NCI-H2196 treated with DMSO at 0.1 percent for 48 hours (cell line): ENCODE results near the gene DOCK9.

Source experiments
- DNase-seq: peaks from one replicate; lab custom pipeline; 2025; ENCODE audit not compliant: unreplicated experiment; lab: John Stamatoyannopoulos, UW

DOCK9 gene

DNA sequence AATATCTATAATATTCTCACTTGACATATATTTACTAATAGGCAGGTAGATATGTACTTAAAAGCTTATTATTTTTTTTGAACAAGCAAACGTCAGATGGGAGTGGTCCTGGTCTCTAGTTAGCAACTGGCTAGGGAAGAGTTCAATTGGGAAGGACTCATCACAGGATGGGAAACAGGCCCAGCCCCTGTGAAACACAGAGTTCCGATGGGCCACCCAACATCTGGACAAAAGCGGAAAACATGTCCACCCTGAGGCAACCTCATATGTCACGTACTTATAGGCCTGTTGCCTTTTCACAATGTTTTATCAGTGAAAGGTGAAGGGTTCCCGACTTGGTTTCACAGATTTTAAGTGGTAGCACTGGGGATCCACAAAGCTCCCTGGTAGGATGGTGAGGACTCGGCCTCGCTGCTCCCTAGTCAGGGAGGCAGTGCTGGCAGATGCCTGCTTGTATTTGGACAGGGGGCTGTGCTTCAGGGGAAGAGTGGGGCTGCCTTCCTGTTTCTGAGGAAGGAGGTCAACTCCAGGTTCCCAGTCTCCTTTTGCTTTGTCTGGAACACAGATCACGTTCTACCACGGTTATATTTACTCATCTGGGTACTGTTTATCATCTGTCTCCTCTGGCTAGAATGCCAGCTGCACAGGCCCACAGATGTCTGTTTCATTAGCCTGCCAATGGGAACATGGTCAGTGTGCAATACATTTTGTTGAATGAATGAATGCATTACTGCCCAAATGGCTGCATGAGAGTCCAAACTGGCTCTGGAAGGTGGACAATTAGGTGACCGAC, 176.0 kb downstream of the DOCK9 start:
- DNase-seq: no peak

DNA sequence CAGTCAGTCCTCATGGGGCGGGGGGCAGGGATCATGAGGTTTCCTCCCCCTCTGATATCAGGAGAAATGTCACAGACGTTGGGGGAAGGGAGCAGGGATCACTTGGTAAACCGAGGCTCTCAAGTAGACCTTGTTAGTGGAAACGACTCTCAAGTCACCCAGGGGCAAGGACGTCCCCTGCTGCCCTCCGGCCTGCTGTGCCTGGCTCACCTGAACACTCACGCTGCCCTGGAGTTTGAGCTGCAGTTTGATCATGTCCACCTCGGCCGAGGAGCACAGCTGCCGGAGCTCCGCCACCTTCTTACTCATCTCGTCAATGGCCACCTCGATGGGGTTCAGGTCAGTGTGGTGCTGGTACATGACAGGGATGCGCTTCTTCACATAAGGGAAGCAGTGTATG, 177.8 kb downstream of the DOCK9 start:
- no peak for DNase-seq

DNA sequence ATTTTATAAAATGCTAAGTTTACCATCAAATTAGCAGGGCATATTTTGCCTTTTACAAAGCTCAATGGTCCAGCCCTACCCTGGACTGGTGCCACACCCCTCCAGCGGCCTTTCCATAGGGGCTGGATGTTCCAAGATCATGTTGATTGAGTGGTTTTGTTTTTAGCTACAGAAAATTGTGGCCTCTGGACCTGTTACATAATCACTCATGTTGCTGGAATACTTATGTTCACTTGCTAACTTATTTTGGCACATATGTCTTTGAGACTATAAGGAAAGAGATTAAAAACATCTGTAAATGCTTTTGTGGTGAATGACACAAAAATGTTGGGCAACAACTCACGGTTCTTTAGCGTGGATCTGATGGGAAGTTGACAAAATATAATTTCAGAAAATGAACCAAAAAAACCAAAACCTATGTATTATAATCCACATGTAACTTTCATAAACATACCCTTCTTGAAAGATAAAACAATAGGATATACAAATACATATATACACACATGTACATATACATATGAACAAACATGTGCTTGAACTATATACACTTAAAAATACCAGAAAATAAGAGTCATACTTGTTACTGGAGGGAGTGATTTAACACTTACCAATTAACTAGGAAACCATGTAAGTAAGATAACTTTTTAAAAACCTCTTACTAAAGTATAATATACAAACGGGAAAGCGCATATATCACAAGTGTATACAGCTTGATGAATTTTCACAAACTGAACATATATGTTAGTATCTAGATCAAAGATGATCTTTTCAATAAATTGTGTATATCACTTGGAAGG, 178.8 kb downstream of the DOCK9 start:
- DNase-seq: no peak

DNA sequence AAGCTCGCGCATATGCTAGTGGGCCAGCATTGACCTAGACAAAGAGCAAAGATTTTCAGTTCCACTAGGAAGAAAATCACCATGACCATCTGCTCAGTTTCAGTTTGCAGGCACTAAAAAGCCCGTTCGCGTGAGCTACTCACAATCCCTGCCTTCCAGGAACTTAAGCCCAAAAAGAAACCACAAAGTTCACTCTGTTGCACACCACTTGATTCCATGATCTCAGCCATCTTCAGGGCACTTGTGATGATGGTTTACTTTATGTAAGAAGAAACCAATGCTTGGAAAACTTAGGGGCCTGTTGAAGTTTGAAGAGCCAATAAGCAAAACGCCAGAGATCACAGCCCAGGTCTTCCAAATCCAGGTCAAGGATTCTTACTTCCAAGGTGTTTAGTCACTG, 180.4 kb downstream of the DOCK9 start:
- no peak for DNase-seq

DNA sequence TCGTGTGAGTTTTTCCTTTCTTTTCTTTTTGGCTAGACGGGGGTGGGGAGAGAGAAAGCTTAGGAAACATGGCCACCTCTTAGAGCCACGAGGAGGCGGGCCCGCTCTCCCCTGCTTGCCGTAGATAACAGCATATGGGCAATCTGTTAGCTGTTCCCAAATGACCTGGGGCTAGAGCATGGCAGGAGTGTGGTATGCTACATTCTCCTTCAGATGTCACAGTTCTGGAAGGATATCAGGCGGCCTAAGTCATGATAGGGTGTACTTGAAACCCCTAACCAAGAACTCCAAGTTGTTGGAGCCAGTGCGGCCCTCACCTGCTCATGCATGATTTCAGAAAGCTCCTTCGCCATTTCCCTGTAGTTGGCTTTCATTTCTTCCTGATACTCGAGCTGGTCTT, 181.1 kb downstream of the DOCK9 start:
- no peak for DNase-seq

DNA sequence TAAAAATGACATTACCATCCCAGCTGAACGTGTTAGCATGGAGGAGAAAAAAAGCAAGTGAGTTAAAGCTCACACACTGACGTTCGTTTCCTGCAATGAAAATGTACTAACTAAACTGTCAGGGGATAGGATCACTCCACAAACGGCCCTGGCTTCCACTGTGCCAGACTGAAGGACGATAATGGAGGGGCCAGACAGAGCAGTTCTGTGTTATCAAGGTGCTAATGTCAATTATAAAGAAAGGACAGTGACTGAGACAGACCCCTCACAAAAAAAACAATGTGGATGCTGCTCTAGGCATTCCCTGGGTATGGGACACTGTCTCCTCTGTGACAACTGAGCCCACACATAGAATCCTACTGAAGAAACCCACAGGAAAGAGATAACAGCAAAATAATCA, 181.7 kb downstream of the DOCK9 start:
- DNase-seq: no peak

DNA sequence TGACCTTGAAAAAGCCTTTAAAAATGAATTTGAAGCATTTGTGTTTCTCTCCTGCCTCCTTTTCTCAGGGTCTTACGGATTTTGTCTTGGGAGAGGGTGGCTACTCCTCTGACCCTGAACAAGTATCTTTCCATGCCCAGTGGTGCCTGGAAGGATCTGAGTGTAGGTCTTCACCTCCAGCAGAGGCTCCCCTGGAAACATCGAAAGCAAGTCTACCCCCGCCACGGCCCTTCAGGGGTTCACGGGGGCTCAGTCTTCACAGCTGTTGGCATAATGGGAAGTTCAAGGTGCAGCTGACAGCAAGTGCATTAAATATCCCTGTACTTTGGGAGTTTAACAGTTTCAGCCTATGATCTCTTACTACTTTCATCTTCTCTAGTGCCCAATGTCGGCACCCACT, 182.6 kb downstream of the DOCK9 start:
- no peak for DNase-seq

DNA sequence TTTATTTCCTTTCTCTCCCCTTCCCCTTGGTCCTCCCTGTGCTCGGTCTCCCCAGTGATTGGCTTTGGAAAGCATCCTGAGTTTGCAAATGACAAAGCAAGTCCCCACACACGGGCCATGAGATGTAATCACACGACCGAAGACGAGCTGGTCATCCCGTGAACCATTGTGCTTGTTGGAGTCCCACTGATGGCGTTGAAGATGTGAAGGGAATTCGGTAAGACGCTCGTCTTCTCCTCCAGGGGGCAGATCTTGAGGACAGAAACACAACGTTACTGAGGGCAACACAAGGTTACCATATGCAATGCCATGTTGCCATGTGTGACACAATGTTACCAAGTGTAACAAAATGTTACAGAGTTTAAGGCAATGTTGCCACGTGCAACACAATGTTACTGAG, 183.4 kb downstream of the DOCK9 start:
- no peak for DNase-seq

DNA sequence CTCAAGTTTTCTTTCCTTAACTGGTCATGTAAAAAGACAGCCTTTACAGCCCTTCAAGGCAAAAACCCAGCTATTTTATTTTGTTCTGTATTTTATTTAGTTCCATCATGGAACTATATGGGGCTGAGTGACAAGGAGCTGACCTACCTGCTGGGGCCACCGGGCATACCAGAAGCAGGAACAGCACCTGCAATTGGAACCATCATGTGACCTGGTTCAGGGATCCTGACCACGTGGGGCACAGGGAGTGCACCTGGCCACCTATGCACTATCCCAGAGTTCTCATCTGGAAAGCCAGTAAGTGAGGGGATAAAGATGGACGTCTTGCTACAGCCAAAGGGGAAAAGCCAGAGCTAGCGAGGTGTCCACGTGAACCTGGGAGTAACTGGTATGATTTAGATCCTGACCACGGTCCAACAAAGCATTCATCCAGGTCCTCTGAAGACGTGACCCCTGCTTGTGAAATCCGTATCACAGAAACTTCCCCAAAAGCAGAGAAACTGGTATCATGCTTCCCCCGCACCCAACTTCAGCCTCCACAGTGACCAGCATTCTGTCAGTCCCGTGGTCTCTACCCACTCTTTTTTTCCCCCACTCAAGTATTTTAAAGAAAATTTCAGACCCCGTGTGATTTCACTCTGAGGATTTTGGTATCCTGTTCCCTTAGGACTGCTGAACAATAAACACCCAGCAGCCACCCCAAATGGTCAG, 184.9 kb downstream of the DOCK9 start:
- no peak for DNase-seq

DNA sequence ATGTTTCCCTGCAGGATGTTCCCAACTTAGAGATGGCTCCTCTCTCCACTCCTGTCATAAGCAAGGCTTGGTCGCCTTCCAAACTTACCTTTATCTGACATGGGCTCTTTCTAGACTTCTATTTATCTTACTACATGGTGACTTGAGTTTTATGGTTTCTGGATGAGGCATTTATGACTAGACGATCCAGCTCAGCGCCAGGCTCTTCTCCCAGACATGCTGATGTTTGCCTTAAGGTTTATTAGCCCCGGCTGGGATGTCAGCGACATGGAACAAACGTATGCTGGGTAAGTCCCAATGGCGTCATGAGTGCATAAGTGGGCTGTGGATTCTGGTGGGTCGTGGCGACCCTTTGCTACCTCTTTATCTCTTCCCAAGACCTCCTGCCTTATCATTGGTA, 185.5 kb downstream of the DOCK9 start:
- no peak for DNase-seq

DNA sequence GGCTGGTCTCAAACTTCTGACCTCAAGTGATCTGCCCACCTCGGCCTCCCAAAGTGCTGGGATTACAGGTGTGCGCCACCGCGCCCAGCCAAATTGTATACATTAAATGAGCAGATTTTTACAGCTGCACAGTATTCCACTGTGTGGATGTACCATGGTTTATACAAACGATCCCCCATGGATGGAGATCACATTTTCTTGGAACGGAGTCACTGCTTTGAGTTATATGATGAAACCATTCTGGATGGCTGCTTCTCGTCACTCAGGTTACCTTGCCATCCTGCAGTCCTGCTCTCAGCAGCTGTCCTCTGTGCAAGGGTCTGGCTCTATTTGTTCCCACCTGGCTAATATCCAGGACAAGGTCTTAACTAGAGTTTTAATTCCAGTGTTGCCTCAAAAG, 186.3 kb downstream of the DOCK9 start:
- no peak for DNase-seq

DNA sequence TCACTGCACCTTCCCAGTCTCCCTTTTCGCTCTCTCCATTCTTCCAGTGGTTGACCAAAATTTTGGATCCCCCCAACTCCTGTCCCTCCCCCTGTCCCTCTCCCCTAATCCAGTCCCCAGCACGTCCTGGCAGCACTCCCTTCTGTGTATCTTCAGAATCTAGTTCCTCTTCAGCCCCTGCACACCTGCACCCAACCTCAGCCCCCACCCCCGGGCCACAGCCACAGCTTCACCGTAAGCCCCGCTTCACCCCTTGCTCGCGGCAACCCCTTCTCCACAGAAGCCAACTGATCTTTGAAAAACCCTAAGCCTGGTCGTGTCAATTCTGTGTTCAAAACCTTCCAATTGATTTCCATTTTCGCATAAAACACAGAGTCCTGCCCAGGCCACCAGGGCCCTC, 189.9 kb downstream of the DOCK9 start:
- DNase-seq: no peak

DNA sequence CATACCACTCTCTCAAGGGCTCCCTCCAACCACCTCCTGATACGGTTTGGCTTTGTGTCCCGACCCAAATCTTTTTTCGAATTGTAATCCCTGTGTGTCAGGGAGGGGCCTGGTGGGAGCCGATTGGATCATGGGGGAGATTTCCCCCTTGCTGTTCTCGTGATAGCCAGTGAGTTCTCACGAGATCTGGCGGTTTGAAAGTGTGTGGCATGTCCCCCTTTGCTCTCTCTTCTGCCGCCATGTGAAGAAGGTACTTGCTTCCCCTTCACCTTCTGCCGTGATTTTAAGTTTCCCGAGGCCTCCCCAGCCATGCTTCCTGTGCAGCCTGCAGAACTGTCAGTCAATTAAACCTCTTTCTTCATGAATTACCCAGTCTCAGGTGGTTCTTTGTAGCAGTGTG, 190.7 kb downstream of the DOCK9 start:
- no peak for DNase-seq

DNA sequence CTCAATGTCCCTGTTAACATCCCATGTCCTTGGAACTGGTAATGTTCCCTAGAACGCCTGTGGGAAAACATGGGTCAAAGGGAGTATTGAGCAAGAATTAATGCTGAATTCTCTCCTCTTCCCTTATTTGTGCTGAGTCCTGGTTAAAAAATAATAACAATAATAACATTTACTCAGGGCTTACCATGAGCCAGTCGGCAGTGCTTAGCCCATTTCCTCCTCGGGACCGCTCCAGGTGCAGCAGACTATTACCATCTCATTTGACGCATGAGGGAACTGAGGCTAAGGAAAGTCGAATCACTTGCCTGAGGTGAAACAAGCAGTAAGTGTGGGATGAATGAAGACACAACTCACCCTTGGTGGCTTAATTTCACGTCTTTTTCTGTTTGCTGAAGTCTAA, 191.8 kb downstream of the DOCK9 start:
- DNase-seq: no peak

DNA sequence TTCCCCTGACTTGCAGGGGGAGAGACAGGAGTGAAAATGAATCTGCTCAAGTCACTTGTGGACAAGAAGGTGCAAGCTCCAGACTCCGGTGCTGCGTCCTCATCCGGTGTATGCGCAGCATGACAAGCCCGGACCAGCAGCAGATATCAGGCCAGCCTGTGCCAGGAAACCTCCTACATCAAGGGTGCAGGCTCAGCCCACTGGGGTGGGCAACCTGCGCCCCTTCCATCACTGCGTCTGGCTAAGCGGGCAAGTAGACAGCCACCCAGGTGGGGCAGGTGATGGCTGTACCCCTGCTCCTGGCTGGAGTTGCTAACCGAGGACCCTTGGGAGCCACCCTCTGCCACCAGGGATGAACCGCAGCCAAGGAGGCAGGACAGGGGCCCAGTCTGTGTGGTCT, 192.5 kb downstream of the DOCK9 start:
- no peak for DNase-seq

DNA sequence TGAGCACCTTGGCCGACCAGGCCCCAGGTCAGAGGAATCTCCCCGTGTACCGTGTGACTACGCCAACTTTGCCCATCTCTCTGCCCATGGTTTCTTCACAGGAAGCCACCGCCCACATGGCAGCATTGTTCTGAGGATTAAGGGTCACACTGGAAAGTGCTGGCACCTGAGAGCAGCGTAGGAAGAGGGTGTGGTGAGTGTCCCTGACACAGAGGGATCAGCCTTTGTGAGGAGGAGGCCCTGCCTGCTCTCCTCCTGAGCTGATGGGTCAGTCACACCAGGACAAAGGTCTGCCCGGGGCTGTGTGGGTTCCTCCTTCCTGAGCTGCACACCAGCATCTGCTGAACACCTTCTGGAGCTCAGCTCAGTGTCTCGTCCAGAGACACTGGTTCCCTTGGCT, 193.2 kb downstream of the DOCK9 start:
- DNase-seq: no peak

DNA sequence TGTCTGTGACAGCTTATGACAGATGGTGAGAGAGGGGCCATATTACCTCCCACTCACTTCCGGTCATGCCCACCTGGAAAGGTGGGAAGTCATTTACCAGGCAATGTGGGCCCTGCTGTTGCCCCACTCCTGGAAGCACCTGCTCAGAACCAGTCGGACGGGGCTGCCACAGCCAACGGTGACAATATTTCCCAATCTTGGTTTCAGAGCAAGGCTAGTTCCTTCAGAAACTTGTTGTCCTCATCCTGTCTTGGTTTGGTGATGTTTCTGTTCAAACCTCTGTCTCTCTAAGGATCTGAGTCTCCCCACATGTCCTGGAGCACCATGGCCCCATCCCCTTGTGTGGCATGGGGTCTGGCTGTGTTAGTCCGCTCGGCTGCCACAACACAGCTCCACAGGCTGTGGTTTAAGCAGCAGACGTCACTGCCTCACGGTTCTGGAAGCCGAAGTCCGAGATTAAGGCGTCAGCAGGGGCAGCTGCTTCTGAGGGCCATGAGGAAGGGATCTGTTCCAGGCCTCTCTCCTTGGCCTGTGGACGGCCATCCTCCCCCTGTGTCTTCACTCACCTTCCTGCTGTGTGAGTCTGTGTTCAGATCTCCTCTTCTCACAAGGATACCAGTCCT, 193.9 kb downstream of the DOCK9 start:
- DNase-seq: no peak

DNA sequence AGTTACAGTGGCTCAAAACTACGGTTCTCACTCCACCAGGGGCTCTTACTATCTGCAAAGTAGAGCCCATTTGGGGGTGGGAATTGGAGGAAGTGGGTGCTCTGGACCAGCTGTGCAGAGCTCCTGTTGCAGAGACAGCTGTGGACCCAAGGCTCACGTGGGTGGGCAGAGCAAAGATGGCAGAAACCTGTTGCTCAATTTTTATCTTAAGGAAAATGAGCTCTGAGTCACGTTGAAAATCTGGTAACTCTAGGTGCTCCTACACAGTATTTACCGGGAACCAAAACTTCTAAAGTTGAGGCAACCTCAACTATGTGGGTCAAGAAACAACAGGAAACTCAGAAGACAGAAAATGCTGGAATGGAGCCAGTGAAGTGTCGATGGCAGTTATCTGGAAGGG, 195.2 kb downstream of the DOCK9 start:
- no peak for DNase-seq

DNA sequence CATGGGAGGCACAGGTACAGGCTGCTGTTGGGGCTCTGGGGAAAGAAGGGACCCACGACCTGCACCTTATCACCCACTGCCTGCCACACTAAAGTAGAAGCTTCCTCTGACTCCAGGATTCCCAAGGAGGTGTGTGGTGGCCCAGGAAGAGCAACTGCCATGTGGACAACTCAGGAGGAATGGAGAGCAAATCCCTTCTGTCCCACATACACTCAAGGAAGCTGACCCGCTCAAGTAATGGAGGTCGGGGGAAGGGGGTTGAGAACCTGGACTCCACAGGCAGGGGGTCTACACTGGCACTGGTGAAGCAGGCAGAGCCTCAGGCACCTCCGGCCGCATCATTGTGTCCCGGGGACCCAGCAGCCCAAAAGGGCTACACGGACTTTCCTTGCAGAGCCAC, 196.0 kb downstream of the DOCK9 start:
- DNase-seq: no peak

DNA sequence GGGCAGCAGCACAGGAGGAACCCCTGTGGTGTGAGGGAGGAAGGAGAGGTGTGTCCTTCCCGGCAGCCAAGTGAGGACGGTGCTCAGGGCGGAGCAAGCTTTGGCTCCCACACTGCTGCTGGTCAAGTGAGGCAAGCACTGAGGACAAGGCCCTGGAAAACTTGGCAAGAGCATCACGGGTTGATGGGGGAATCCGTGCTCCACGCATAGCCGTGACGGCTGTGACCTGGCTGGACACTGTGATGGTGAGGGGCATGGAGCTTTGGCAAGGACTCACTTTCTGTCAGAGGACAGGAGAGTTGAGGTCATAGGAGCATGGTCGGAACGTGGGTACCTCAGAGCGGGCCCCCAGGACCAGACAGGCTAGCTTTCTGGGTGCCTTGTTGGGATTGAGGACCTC, 196.4 kb downstream of the DOCK9 start:
- no peak for DNase-seq

DNA sequence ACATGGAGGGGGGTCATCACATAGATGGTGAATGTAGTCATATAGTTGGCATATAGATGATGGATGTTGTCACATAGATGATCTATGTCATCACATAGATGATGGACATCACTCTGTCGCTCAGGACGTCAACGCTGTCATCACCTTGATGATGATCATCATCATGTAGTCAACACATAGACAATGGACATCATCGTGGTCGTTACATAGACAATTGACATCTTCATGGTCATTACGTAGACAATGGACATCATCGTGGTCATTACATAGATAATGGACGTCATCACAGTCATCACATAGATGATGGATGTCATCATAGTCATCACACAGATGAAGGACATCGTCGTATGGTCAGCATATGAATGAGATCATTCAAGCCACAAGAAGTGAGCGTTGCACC, 196.8 kb downstream of the DOCK9 start:
- DNase-seq: no peak

DNA sequence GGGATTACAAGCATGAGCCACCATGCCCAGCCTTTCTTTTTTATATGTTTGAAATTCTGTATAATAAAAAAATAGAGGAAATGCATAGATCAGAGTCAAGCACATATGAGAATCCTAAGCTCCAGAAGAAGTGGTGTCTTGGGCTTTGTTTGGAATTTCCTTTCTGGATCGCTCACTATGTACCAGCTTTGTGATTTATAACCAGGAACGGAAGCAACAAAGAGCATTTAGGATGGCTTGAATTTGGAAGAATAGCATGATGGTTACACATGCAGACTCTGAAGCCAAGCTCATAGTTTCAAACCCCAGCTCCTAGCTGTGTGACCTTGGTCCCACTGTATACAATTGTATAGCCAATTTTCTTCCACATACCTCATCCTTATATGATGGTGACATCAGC, 197.4 kb downstream of the DOCK9 start:
- no peak for DNase-seq
